HepG2 (cell line): Measurements from ENCODE around the gene SEBOX. TPM values are rescaled to one million over a fixed set of nuclear protein-coding genes. Genes with fewer than 3 reads are reported as not detected.

Experiments
- CHCHD3 ChIP-seq: sonication (generic); formaldehyde crosslinking; IDR thresholded peaks from 2 replicates; pipeline ENCODE4 v1.8.0; 2022; ENCODE audit warnings: mild to moderate bottlenecking, missing genetic modification reagents, moderate library complexity
- EEA1 ChIP-seq: sonication (generic); formaldehyde crosslinking; IDR thresholded peaks from 2 replicates; pipeline ENCODE4 v1.5.1; 2020; ENCODE audit warnings: mild to moderate bottlenecking, missing genetic modification reagents, borderline replicate concordance
- HCFC1 ChIP-seq: fragments of 150-350 bp; IDR thresholded peaks from 2 replicates; pipeline ENCODE4 v1.6.1; 2014; ENCODE audit warnings: low read depth, low read length
- JUND ChIP-seq: sonication (generic); formaldehyde crosslinking; IDR thresholded peaks from 2 replicates; pipeline ENCODE4 v1.8.0; 2022; ENCODE audit warnings: mild to moderate bottlenecking, missing genetic modification reagents
- MTF1 ChIP-seq: sonication (generic); formaldehyde crosslinking; IDR thresholded peaks from 2 replicates; pipeline ENCODE4 v1.5.0; 2020; ENCODE audit warnings: missing genetic modification reagents
- MXI1 ChIP-seq: IDR thresholded peaks from 3 replicates; pipeline ENCODE4 v1.6.1; 2012; ENCODE audit warnings: low read depth, low read length, inconsistent platforms, borderline replicate concordance
- NFATC3 ChIP-seq: sonication (generic); formaldehyde crosslinking; IDR thresholded peaks from 2 replicates; pipeline ENCODE4 v1.5.1; 2020; ENCODE audit warnings: mild to moderate bottlenecking, missing genetic modification reagents
- NFIB ChIP-seq: sonication (generic); formaldehyde crosslinking; IDR thresholded peaks from 2 replicates; pipeline ENCODE4 v1.9.0; 2021; ENCODE audit warnings: missing genetic modification reagents, mild to moderate bottlenecking, borderline replicate concordance
- ZEB1 ChIP-seq: IDR thresholded peaks from 2 replicates; pipeline ENCODE4 v1.6.1; 2012; ENCODE audit warnings: mild to moderate bottlenecking, low read depth, inconsistent platforms; ENCODE audit not compliant: insufficient replicate concordance
- ZNF451 ChIP-seq: sonication (generic); formaldehyde crosslinking; IDR thresholded peaks from 2 replicates; pipeline ENCODE4 v1.5.0; 2020; ENCODE audit warnings: mild to moderate bottlenecking, missing genetic modification reagents
- ZNF607 ChIP-seq: sonication (generic); formaldehyde crosslinking; IDR thresholded peaks from 2 replicates; pipeline ENCODE4 v1.5.1; 2020; ENCODE audit warnings: missing genetic modification reagents, mild to moderate bottlenecking, borderline replicate concordance
- ZNF747 ChIP-seq: sonication (generic); formaldehyde crosslinking; IDR thresholded peaks from 2 replicates; pipeline ENCODE4 v1.8.1; 2023; ENCODE audit warnings: missing genetic modification reagents, mild to moderate bottlenecking, borderline replicate concordance
- ZNF788 ChIP-seq: sonication (generic); formaldehyde crosslinking; IDR thresholded peaks from 2 replicates; pipeline ENCODE4 v1.5.0; 2020; ENCODE audit warnings: mild to moderate bottlenecking, missing genetic modification reagents, borderline replicate concordance
- ZNF83 ChIP-seq: sonication (generic); formaldehyde crosslinking; IDR thresholded peaks from 2 replicates; pipeline ENCODE4 v1.4.0; 2020; ENCODE audit warnings: missing genetic modification reagents, mild to moderate bottlenecking, borderline replicate concordance
- ZSCAN30 ChIP-seq: sonication (generic); formaldehyde crosslinking; IDR thresholded peaks from 2 replicates; pipeline ENCODE4 v1.5.0; 2020; ENCODE audit warnings: mild to moderate bottlenecking, missing genetic modification reagents
- polyA plus RNA-seq, 8 experiments: library from polyadenylated mRNA; depleted of rRNA in 3 of 8; stranded (reverse) in 7 of 8; unstranded in 1 of 8; fragments of >200 nt; fragmentation: Illumina TruSeq in 4 of 8; extraction: Trizol in 4 of 8; gene quantifications; 2 replicates each; pipeline versions ENCODE4 v1.2.1 to v1.2.3, GENCODE V29; 2011 to 2016; ENCODE audit warnings: low read depth in 4 of 8, missing spikeins in 1 of 8, mixed read lengths in 1 of 8; ENCODE audit not compliant: insufficient read depth in 1 of 8
- total RNA-seq, 5 experiments: library from RNA; depleted of rRNA; stranded (reverse); fragments of >200 nt; fragmentation: Illumina TruSeq; extraction: Trizol; gene quantifications; 2 replicates each; pipeline ENCODE4 v1.2.3, GENCODE V29; 2016; ENCODE audit warnings: low read depth in 1 of 5
- TF ChIP-seq, protein P1 (sequence below): sonication (generic); formaldehyde crosslinking; IDR thresholded peaks from 2 replicates; pipeline ENCODE4 v1.5.1; 2020; ENCODE audit warnings: missing genetic modification reagents, mild to moderate bottlenecking, borderline replicate concordance
- TF ChIP-seq, protein P2 (sequence below): sonication (generic); formaldehyde crosslinking; IDR thresholded peaks from 2 replicates; pipeline ENCODE4 v1.4.0; 2020; ENCODE audit warnings: missing genetic modification reagents
- TF ChIP-seq, protein P3 (sequence below): sonication (generic); formaldehyde crosslinking; IDR thresholded peaks from 2 replicates; pipeline ENCODE4 v1.4.0; 2020; ENCODE audit warnings: mild to moderate bottlenecking, missing genetic modification reagents
- TF ChIP-seq, protein P4 (sequence below): sonication (generic); formaldehyde crosslinking; IDR thresholded peaks from 2 replicates; pipeline ENCODE4 v1.8.1; 2023; ENCODE audit warnings: mild to moderate bottlenecking, inconsistent platforms, moderate library complexity, missing genetic modification reagents, borderline replicate concordance

The SEBOX gene
- total and polyA plus RNA-seq, 2 of the 13 experiments (the other 11 are each of a cell fraction or from before 2014, with no cell fraction given) = not detected

DNA sequence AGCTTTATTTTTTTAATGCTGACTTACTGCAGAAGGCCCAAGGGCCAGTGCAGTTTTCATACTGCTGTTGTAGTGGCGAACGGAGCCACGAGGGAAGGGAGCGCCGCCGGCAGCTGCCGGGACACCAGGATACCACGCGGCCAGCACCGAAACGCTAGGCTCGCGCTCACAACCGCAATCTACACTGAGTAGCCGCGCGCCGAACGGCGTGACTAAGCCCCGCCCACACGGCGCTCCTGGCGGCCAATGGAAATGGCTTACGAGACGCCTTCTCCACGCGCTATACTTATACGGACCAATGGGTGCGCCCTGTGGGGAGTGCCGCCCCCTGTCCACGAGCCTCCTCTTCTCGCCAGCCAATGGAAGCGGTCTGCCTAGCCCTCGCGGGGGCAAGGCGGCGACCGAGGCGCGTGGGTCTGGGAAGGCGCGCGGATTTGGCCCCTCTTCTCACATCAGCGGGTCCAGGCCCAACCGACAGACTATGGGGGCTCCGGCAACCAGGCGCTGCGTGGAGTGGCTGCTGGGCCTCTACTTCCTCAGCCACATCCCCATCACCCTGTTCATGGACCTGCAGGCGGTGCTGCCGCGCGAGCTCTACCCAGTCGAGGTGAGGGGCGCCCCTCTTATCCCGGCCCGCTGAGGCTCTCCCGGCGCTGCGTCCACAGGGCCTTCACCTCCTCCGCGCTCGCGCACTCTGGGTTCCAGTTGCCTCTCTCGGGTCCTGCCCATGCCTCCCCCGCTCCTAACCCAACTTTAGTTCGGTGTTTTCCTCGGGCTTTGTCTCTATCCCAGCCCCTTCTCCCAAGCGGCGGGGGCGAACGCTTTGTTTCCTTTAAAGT lies 46.0 kb downstream of the SEBOX start, which contains the start of gene TMEM97 (continued):
- TF ChIP-seq, protein P1, sequence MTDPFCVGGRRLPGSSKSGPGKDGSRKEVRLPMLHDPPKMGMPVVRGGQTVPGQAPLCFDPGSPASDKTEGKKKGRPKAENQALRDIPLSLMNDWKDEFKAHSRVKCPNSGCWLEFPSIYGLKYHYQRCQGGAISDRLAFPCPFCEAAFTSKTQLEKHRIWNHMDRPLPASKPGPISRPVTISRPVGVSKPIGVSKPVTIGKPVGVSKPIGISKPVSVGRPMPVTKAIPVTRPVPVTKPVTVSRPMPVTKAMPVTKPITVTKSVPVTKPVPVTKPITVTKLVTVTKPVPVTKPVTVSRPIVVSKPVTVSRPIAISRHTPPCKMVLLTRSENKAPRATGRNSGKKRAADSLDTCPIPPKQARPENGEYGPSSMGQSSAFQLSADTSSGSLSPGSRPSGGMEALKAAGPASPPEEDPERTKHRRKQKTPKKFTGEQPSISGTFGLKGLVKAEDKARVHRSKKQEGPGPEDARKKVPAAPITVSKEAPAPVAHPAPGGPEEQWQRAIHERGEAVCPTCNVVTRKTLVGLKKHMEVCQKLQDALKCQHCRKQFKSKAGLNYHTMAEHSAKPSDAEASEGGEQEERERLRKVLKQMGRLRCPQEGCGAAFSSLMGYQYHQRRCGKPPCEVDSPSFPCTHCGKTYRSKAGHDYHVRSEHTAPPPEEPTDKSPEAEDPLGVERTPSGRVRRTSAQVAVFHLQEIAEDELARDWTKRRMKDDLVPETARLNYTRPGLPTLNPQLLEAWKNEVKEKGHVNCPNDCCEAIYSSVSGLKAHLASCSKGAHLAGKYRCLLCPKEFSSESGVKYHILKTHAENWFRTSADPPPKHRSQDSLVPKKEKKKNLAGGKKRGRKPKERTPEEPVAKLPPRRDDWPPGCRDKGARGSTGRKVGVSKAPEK (CRISPR knock-in tag) = no peak
- TF ChIP-seq, protein P2, sequence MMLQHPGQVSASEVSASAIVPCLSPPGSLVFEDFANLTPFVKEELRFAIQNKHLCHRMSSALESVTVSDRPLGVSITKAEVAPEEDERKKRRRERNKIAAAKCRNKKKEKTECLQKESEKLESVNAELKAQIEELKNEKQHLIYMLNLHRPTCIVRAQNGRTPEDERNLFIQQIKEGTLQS = peak; percentile 20; the same call in 1 of the 2 replicates
- TF ChIP-seq, protein P3, sequence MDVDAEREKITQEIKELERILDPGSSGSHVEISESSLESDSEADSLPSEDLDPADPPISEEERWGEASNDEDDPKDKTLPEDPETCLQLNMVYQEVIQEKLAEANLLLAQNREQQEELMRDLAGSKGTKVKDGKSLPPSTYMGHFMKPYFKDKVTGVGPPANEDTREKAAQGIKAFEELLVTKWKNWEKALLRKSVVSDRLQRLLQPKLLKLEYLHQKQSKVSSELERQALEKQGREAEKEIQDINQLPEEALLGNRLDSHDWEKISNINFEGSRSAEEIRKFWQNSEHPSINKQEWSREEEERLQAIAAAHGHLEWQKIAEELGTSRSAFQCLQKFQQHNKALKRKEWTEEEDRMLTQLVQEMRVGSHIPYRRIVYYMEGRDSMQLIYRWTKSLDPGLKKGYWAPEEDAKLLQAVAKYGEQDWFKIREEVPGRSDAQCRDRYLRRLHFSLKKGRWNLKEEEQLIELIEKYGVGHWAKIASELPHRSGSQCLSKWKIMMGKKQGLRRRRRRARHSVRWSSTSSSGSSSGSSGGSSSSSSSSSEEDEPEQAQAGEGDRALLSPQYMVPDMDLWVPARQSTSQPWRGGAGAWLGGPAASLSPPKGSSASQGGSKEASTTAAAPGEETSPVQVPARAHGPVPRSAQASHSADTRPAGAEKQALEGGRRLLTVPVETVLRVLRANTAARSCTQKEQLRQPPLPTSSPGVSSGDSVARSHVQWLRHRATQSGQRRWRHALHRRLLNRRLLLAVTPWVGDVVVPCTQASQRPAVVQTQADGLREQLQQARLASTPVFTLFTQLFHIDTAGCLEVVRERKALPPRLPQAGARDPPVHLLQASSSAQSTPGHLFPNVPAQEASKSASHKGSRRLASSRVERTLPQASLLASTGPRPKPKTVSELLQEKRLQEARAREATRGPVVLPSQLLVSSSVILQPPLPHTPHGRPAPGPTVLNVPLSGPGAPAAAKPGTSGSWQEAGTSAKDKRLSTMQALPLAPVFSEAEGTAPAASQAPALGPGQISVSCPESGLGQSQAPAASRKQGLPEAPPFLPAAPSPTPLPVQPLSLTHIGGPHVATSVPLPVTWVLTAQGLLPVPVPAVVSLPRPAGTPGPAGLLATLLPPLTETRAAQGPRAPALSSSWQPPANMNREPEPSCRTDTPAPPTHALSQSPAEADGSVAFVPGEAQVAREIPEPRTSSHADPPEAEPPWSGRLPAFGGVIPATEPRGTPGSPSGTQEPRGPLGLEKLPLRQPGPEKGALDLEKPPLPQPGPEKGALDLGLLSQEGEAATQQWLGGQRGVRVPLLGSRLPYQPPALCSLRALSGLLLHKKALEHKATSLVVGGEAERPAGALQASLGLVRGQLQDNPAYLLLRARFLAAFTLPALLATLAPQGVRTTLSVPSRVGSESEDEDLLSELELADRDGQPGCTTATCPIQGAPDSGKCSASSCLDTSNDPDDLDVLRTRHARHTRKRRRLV (CRISPR knock-in tag) = no peak
- TF ChIP-seq ZNF788 (peak; percentile 78), MTF1 (CRISPR knock-in tag) (no peak), ZSCAN30 (CRISPR knock-in tag) (0 out of 2 replicates have a peak, but pooled peaks have one; percentile 28), EEA1 (CRISPR knock-in tag) (0 out of 2 replicates have a peak, but pooled peaks have one; percentile 29), HCFC1 (no peak; the same call in 1 of the 2 replicates), ZNF607 (CRISPR knock-in tag) (peak; percentile 26), MXI1 (peak; percentile 71; the same call in 1 of the 3 replicates), NFIB (no peak), JUND (CRISPR knock-in tag) (peak; percentile 51; the same call in 1 of the 2 replicates), ZEB1 (no peak), ZNF83 (CRISPR knock-in tag) (0 out of 2 replicates have a peak, but pooled peaks have one; percentile 87), ZNF451 (CRISPR knock-in tag) (0 out of 2 replicates have a peak, but pooled peaks have one; percentile 36), CHCHD3 (CRISPR knock-in tag) (no peak), NFATC3 (CRISPR knock-in tag) (no peak), ZNF747 (CRISPR knock-in tag) (no peak)
- TF ChIP-seq, protein P4, sequence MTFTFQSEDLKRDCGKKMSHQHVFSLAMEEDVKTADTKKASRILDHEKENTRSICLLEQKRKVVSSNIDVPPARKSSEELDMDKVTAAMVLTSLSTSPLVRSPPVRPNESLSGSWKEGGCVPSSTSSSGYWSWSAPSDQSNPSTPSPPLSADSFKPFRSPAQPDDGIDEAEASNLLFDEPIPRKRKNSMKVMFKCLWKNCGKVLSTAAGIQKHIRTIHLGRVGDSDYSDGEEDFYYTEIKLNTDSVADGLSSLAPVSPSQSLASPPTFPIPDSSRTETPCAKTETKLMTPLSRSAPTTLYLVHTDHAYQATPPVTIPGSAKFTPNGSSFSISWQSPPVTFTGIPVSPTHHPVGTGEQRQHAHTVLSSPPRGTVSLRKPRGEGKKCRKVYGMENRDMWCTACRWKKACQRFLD (CRISPR knock-in tag) = no peak; the same call in 1 of the 2 replicates
